ENCODE results near the gene ROMO1. TPM values are rescaled to one million over a fixed set of nuclear protein-coding genes. Genes with fewer than 3 reads are reported as not detected.

Gene ROMO1
- total and polyA plus RNA-seq, 2 of the 8 experiments (the other 6 are each of a cell fraction or from before 2014, with no cell fraction given) = 164 to 702 TPM

DNA sequence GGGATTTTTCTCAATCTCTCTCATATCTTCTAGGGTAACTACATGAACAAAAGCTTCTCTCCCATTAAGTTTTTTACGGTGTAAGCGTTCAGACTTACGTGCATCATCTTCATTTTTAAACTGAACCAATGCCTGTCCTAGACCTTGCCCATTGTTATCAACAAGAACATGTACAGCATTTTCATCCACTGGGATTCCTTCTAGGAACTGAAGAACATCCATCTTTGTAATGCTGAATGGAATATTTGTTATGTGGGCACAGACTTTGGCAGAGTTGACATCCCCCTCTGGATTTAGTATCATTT, 45.8 kb upstream of the ROMO1 start:
- Histone ChIP-seq H3K4me3 (ENCODE audit: extremely low read depth in 1 of 4, insufficient read depth in 2 of 4, low read depth in 3 of 4, low read length in 4 of 4) (no peak overlapping the region), H2BK15ac (ENCODE audit: low read length) (no peak overlapping the region), H4K8ac (ENCODE audit: extremely low read depth, insufficient read depth, low read length) (no peak overlapping the region), H2BK20ac (ENCODE audit: low read length) (no peak overlapping the region), H3K79me1 (ENCODE audit: low read depth, low read length) (peaks cover 14% of the 10 kb centered on the region), H3K79me2 (ENCODE audit: control insufficient read depth in 1 of 2, insufficient read depth in 2 of 2, low read length in 2 of 2) (peaks cover 44 to 100% of the 10 kb centered on the region in 2 experiments), H3K14ac (ENCODE audit: insufficient read length) (no peak overlapping the region), H2BK5ac (ENCODE audit: low read depth, low read length) (no peak overlapping the region), H4K20me1 (replicated peaks in 1 of 2; ENCODE audit: control insufficient read depth in 1 of 2, insufficient read depth in 2 of 2, low read length in 2 of 2) (peaks cover 32 to 40% of the 10 kb centered on the region in 2 experiments), H3K36me3 (ENCODE audit: control insufficient read depth in 2 of 4, insufficient read depth in 4 of 4, low read length in 3 of 4) (peaks cover 10 to 53% (median 25%) of the 10 kb centered on the region in 4 experiments; a peak in 7 of 8 replicates), H4K91ac (replicated peaks; ENCODE audit: insufficient read length, low read length) (no peak overlapping the region), H4K5ac (ENCODE audit: insufficient read length, low read depth, low read length) (no peak overlapping the region), H3K56ac (replicated peaks; ENCODE audit: insufficient read length, low read depth, low read length) (no peak overlapping the region), H3K27me3 (replicated peaks in 1 of 4; ENCODE audit: control insufficient read depth in 3 of 4, extremely low read depth in 1 of 4, insufficient read depth in 3 of 4, low read length in 3 of 4) (no peaks in the 10 kb centered on the region), H3K27ac (ENCODE audit: low read depth, low read length) (no peak overlapping the region), H2BK120ac (replicated peaks; ENCODE audit: low read depth, low read length) (no peak overlapping the region), H2BK12ac (ENCODE audit: low read depth, low read length) (no peak overlapping the region), H3K23ac (ENCODE audit: insufficient read length) (no peak overlapping the region), H3K4me2 (ENCODE audit: insufficient read depth in 1 of 2, low read depth in 2 of 2, low read length in 2 of 2) (no peak overlapping the region), H3K9me3 (ENCODE audit: insufficient read depth in 2 of 2, low read depth in 1 of 2, low read length in 1 of 2) (no peaks in the 10 kb centered on the region), H3K4ac (replicated peaks; ENCODE audit: insufficient read length, low read depth, low read length) (no peak overlapping the region), H3K18ac (ENCODE audit: extremely low read depth, low read length) (no peak overlapping the region), H3K9ac (replicated peaks in 1 of 4; ENCODE audit: extremely low read depth in 1 of 4, low read depth in 3 of 4, low read length in 3 of 4) (no peak overlapping the region), H2AFZ (ENCODE audit: low read length) (no peak overlapping the region), H3K4me1 (replicated peaks in 1 of 4; ENCODE audit: control insufficient read depth in 3 of 4, insufficient read depth in 4 of 4, low read length in 3 of 4) (peaks cover 0 to 2% (median 0%) of the 10 kb centered on the region in 4 experiments; a peak in 1 of 7 replicates), H2AK5ac (ENCODE audit: low read depth, low read length) (no peak overlapping the region), H3K23me2 (ENCODE audit: low read depth, low read length) (no peaks in the 10 kb centered on the region)
- TF ChIP-seq POLR2AphosphoS5 (IDR thresholded peaks at IDR 0.05; ENCODE audit: low read depth, low read length) (peak; percentile 13; the same call in 1 of the 2 replicates), EP300 (IDR thresholded peaks at IDR 0.05; ENCODE audit: borderline replicate concordance in 1 of 2, low read depth in 2 of 2, low read length in 2 of 2) (no peak)
- WGBS, 2 experiments (ENCODE audit: extremely low coverage in 1 of 2, insufficient coverage in 1 of 2, insufficient read length in 1 of 2, insufficient replicate concordance in 2 of 2, low coverage in 1 of 2, low lambda C conversion rate in 2 of 2, missing lambda C conversion rate in 1 of 2) = 100% methylated on average over 3 of the region's 3 CpGs; no CpG with 5 or more reads in 1 of the 2 experiments
- POLR2A ChIA-PET (ENCODE audit: partially characterized antibody) = interaction anchor here (0.8 to 4.4 kb wide), 7 partner anchors 9 to 132 kb away, joined by 3 to 43 read pairs (median 4); partner anchors contain the start of genes CPNE1 and RBM12
- DNase-seq (ENCODE audit: low read depth in 1 of 2, low spot score in 2 of 2) = no peak
- CTCF ChIA-PET (ENCODE audit: partially characterized antibody) = interaction anchor here (0.5 to 0.9 kb wide), 2 partner anchors 9 to 455 kb away, joined by 3 read pairs; no protein-coding TSS in a partner anchor
- no peak for FAIRE-seq
